ENCODE results near the gene PHYHIPL. TPM values are rescaled to one million over a fixed set of nuclear protein-coding genes. Genes with fewer than 3 reads are reported as not detected.

Gene PHYHIPL
- total and polyA plus RNA-seq, 7 experiments from 2014 or later, result not detected

DNA sequence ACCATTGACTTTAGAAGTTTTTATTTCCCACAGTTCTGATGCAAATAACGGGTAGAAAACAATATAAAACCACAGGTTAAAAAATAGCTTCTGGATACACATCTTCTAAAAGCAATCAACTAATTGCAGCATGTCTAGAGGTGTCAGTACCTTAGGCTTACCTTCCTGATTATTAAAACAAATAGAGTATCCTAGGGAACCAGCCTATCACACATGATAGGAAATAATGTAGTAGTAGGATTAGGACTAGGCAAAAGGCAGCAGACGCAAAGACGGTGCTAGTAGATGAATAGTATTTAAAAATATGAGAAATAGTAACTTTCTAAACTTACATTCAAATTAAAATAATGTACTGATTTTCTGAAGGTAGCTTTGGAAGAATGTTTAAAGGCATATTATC lies 41.7 kb upstream of the PHYHIPL start:
- ATAC-seq (no peak), DNase-seq (no peak)
- no peaks in the 10 kb centered on the region for H3K27me3 Mint-ChIP-seq
- POLR2A ChIA-PET, result no interaction called here
- no peak overlapping the region for H3K27ac Mint-ChIP-seq
- no peaks in the 10 kb centered on the region for H3K9me3 ChIP-seq (ENCODE audit: control insufficient read depth in 2 of 3, low read length in 3 of 3)
- no peaks in the 10 kb centered on the region for H3K36me3 ChIP-seq (ENCODE audit: control insufficient read depth in 2 of 3, insufficient read depth in 3 of 3, low read length in 3 of 3)
- H3K27ac ChIP-seq (ENCODE audit: low read depth, low read length), result no peak overlapping the region
- CTCF ChIA-PET, result no interaction called here
- no peak overlapping the region for H3K4me3 ChIP-seq (ENCODE audit: low read length)
- H3K4me1 Mint-ChIP-seq, result no peaks in the 10 kb centered on the region
- no peak overlapping the region for H3K4me3 Mint-ChIP-seq
- intact Hi-C loops (cut with micrococcal nuclease), result no loop called here
- H3K4me1 ChIP-seq (ENCODE audit: control insufficient read depth in 2 of 2, insufficient read depth in 2 of 2, low read length in 2 of 2), result no peaks in the 10 kb centered on the region
- peaks cover 0 to 5% (median 0%) of the 10 kb centered on the region in 11 donors for H3K9me3 Mint-ChIP-seq
- H3K27me3 ChIP-seq (ENCODE audit: control insufficient read depth in 2 of 2, insufficient read depth in 2 of 2, low read length in 2 of 2), result no peaks in the 10 kb centered on the region
- H3K36me3 Mint-ChIP-seq, result no peaks in the 10 kb centered on the region

GRCh38 chr10:59135275-59135674 lies 41.2 kb upstream of the PHYHIPL start:
- H3K4me3 Mint-ChIP-seq, result no peak overlapping the region
- ATAC-seq (no peak), DNase-seq (no peak)
- H3K4me1 Mint-ChIP-seq, result no peaks in the 10 kb centered on the region
- intact Hi-C loops (cut with micrococcal nuclease), result no loop called here
- no peaks in the 10 kb centered on the region for H3K36me3 Mint-ChIP-seq
- ChIA-PET POLR2A (no interaction called here), CTCF (no interaction called here)
- Histone ChIP-seq H3K4me1 (ENCODE audit: control insufficient read depth in 2 of 2, insufficient read depth in 2 of 2, low read length in 2 of 2) (no peaks in the 10 kb centered on the region), H3K4me3 (ENCODE audit: low read length) (no peak overlapping the region), H3K36me3 (ENCODE audit: control insufficient read depth in 2 of 3, insufficient read depth in 3 of 3, low read length in 3 of 3) (no peaks in the 10 kb centered on the region), H3K27me3 (ENCODE audit: control insufficient read depth in 2 of 2, insufficient read depth in 2 of 2, low read length in 2 of 2) (no peaks in the 10 kb centered on the region), H3K27ac (ENCODE audit: low read depth, low read length) (no peak overlapping the region), H3K9me3 (ENCODE audit: control insufficient read depth in 2 of 3, low read length in 3 of 3) (no peaks in the 10 kb centered on the region)
- no peaks in the 10 kb centered on the region for H3K27me3 Mint-ChIP-seq
- H3K9me3 Mint-ChIP-seq, result peaks cover 0 to 5% (median 0%) of the 10 kb centered on the region in 11 donors
- H3K27ac Mint-ChIP-seq, result no peak overlapping the region

DNA sequence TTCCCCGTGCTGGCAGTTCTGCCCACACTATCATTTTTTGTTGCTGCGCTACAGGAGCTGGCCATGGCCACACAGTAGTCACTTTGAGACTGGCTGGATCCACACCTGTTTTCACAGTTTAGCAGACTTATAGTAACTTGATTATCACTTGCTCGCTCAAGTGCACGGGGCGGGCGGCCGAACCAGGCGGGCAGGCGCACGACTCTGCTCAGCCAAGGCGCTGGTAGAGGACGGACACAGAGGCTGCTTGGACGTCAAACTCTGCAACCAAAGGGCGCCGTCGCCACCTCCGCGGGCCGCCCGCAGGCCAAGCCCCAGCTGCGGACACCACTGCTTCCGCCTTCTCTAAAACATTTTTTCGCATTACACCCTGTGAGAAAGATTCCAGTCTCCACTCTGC lies 38.4 kb upstream of the PHYHIPL start:
- no peak overlapping the region for H3K27ac Mint-ChIP-seq
- Histone ChIP-seq H3K27ac (ENCODE audit: low read depth, low read length) (no peak overlapping the region), H3K9me3 (ENCODE audit: control insufficient read depth in 2 of 3, low read length in 3 of 3) (no peaks in the 10 kb centered on the region), H3K4me3 (ENCODE audit: low read length) (no peak overlapping the region), H3K4me1 (ENCODE audit: control insufficient read depth in 2 of 2, insufficient read depth in 2 of 2, low read length in 2 of 2) (no peaks in the 10 kb centered on the region), H3K27me3 (ENCODE audit: control insufficient read depth in 2 of 2, insufficient read depth in 2 of 2, low read length in 2 of 2) (no peaks in the 10 kb centered on the region), H3K36me3 (ENCODE audit: control insufficient read depth in 2 of 3, insufficient read depth in 3 of 3, low read length in 3 of 3) (no peaks in the 10 kb centered on the region)
- ATAC-seq (no peak), DNase-seq (no peak)
- CTCF ChIA-PET, result no interaction called here
- POLR2A ChIA-PET, result no interaction called here
- peaks cover 0 to 5% (median 0%) of the 10 kb centered on the region in 11 donors for H3K9me3 Mint-ChIP-seq
- H3K4me1 Mint-ChIP-seq, result no peaks in the 10 kb centered on the region
- no peaks in the 10 kb centered on the region for H3K27me3 Mint-ChIP-seq
- no peaks in the 10 kb centered on the region for H3K36me3 Mint-ChIP-seq
- no peak overlapping the region for H3K4me3 Mint-ChIP-seq
- intact Hi-C loops (cut with micrococcal nuclease), result no loop called here

- no peak overlapping the region for H3K4me3 Mint-ChIP-seq
- Histone ChIP-seq H3K4me1 (ENCODE audit: control insufficient read depth in 2 of 2, insufficient read depth in 2 of 2, low read length in 2 of 2) (no peaks in the 10 kb centered on the region), H3K9me3 (ENCODE audit: control insufficient read depth in 2 of 3, low read length in 3 of 3) (no peaks in the 10 kb centered on the region), H3K4me3 (ENCODE audit: low read length) (no peak overlapping the region), H3K36me3 (ENCODE audit: control insufficient read depth in 2 of 3, insufficient read depth in 3 of 3, low read length in 3 of 3) (no peaks in the 10 kb centered on the region), H3K27me3 (ENCODE audit: control insufficient read depth in 2 of 2, insufficient read depth in 2 of 2, low read length in 2 of 2) (no peaks in the 10 kb centered on the region), H3K27ac (ENCODE audit: low read depth, low read length) (no peak overlapping the region)
- POLR2A ChIA-PET, result no interaction called here
- peaks cover 0 to 20% (median 2%) of the 10 kb centered on the region in 11 donors for H3K9me3 Mint-ChIP-seq
- CTCF ChIA-PET, result no interaction called here
- H3K27me3 Mint-ChIP-seq, result no peaks in the 10 kb centered on the region
- DNase-seq (no peak), ATAC-seq (no peak)
- H3K4me1 Mint-ChIP-seq, result no peaks in the 10 kb centered on the region
- intact Hi-C loops (cut with micrococcal nuclease), result no loop called here
- H3K27ac Mint-ChIP-seq, result no peak overlapping the region
- no peaks in the 10 kb centered on the region for H3K36me3 Mint-ChIP-seq
Observed at GRCh38 chr10:59143544-59143943, 32.9 kb upstream of the PHYHIPL start.

DNA sequence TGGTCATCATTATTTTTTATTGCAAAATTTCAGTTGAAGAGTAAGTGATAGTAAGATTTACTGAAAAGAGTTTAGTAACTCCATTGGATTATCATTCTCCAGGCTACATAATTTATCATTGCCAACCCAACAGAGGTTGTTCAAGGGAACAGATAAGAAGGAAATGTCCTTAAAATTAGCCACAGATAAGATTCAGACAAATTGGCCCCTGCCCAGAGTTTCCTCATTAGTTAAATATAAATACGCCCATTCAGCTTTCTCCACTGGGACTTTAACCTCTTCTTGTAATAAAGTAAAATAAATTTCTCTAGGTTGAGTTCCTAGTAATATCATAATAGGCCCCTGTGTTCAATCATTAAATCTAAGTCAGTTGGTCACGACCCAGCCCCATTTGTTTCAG lies 27.7 kb upstream of the PHYHIPL start:
- no peak overlapping the region for H3K4me3 Mint-ChIP-seq
- Histone ChIP-seq H3K4me1 (ENCODE audit: control insufficient read depth in 2 of 2, insufficient read depth in 2 of 2, low read length in 2 of 2) (no peaks in the 10 kb centered on the region), H3K36me3 (ENCODE audit: control insufficient read depth in 2 of 3, insufficient read depth in 3 of 3, low read length in 3 of 3) (no peaks in the 10 kb centered on the region), H3K27ac (ENCODE audit: low read depth, low read length) (no peak overlapping the region), H3K27me3 (ENCODE audit: control insufficient read depth in 2 of 2, insufficient read depth in 2 of 2, low read length in 2 of 2) (no peaks in the 10 kb centered on the region), H3K9me3 (ENCODE audit: control insufficient read depth in 2 of 3, low read length in 3 of 3) (no peaks in the 10 kb centered on the region), H3K4me3 (ENCODE audit: low read length) (no peak overlapping the region)
- intact Hi-C loops (cut with micrococcal nuclease), result no loop called here
- CTCF ChIA-PET, result no interaction called here
- no peaks in the 10 kb centered on the region for H3K4me1 Mint-ChIP-seq
- ATAC-seq (no peak), DNase-seq (no peak)
- H3K9me3 Mint-ChIP-seq, result peaks cover 0 to 24% (median 1%) of the 10 kb centered on the region in 11 donors
- H3K27me3 Mint-ChIP-seq, result no peaks in the 10 kb centered on the region
- H3K36me3 Mint-ChIP-seq, result no peaks in the 10 kb centered on the region
- POLR2A ChIA-PET, result no interaction called here
- H3K27ac Mint-ChIP-seq, result no peak overlapping the region

DNA sequence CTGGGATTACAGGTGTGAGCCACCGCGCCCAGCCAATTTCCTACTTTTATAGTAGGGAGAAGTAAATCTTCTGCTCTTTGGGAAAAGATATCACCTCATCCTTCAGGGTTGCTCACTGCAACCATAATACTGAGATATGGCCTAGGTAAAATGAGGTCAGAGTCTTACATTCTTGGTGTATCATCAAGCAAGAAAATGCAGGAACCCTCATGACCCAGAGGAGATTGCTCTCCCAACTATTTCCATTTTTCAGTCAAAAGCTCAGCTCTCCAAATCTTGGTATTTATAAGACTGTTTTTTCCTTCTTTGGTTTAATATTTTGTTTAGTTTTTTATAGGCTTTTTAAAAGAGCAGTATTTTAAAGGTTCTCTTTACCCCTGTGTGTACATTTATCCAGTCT lies 20.9 kb upstream of the PHYHIPL start:
- H3K4me1 Mint-ChIP-seq, result no peaks in the 10 kb centered on the region
- H3K27ac ChIP-seq (ENCODE audit: low read depth, low read length), result no peak overlapping the region
- CTCF ChIA-PET, result no interaction called here

GRCh38 chr10:59167512-59167911 lies 8.9 kb upstream of the PHYHIPL start:
- ChIA-PET POLR2A (no interaction called here), CTCF (no interaction called here)
- no peak overlapping the region for H3K4me3 Mint-ChIP-seq
- Histone ChIP-seq H3K36me3 (ENCODE audit: control insufficient read depth in 2 of 3, insufficient read depth in 3 of 3, low read length in 3 of 3) (no peaks in the 10 kb centered on the region), H3K4me3 (ENCODE audit: low read length) (no peak overlapping the region), H3K27me3 (ENCODE audit: control insufficient read depth in 2 of 2, insufficient read depth in 2 of 2, low read length in 2 of 2) (no peaks in the 10 kb centered on the region), H3K4me1 (ENCODE audit: control insufficient read depth in 2 of 2, insufficient read depth in 2 of 2, low read length in 2 of 2) (no peaks in the 10 kb centered on the region), H3K27ac (ENCODE audit: low read depth, low read length) (no peak overlapping the region), H3K9me3 (ENCODE audit: control insufficient read depth in 2 of 3, low read length in 3 of 3) (no peaks in the 10 kb centered on the region)
- intact Hi-C loops (cut with micrococcal nuclease), result no loop called here
- no peaks in the 10 kb centered on the region for H3K4me1 Mint-ChIP-seq
- H3K27me3 Mint-ChIP-seq, result no peaks in the 10 kb centered on the region
- no peak overlapping the region for H3K27ac Mint-ChIP-seq
- peaks cover 0 to 10% (median 3%) of the 10 kb centered on the region in 11 donors for H3K9me3 Mint-ChIP-seq
- ATAC-seq (no peak), DNase-seq (no peak)
- H3K36me3 Mint-ChIP-seq, result no peaks in the 10 kb centered on the region

More for the DNA sequence above, 20.9 kb upstream of the PHYHIPL start:
- intact Hi-C loops (cut with micrococcal nuclease), result no loop called here
- peaks cover 0 to 5% (median 0%) of the 10 kb centered on the region in 11 donors for H3K9me3 Mint-ChIP-seq
- ATAC-seq (no peak), DNase-seq (no peak)
- no peak overlapping the region for H3K4me3 Mint-ChIP-seq
- H3K36me3 ChIP-seq (ENCODE audit: control insufficient read depth in 2 of 3, insufficient read depth in 3 of 3, low read length in 3 of 3), result no peaks in the 10 kb centered on the region
- POLR2A ChIA-PET, result no interaction called here
- H3K27ac Mint-ChIP-seq, result no peak overlapping the region
- H3K4me3 ChIP-seq (ENCODE audit: low read length), result no peak overlapping the region
- no peaks in the 10 kb centered on the region for H3K27me3 ChIP-seq (ENCODE audit: control insufficient read depth in 2 of 2, insufficient read depth in 2 of 2, low read length in 2 of 2)
- no peaks in the 10 kb centered on the region for H3K4me1 ChIP-seq (ENCODE audit: control insufficient read depth in 2 of 2, insufficient read depth in 2 of 2, low read length in 2 of 2)
- no peaks in the 10 kb centered on the region for H3K9me3 ChIP-seq (ENCODE audit: control insufficient read depth in 2 of 3, low read length in 3 of 3)
- H3K36me3 Mint-ChIP-seq, result no peaks in the 10 kb centered on the region
- H3K27me3 Mint-ChIP-seq, result no peaks in the 10 kb centered on the region
